COLO668 (cell line): Measurements from ENCODE around the gene CLK4.
"Not testable (repeated sequence)": the region's sequence is repeated elsewhere in the genome, so short reads cannot be mapped to it uniquely, and the experiment has no call there.

Experiments used
- DNase-seq: peaks from one replicate; lab custom pipeline; 2025; ENCODE audit not compliant: unreplicated experiment; lab: John Stamatoyannopoulos, UW

The CLK4 gene

DNA sequence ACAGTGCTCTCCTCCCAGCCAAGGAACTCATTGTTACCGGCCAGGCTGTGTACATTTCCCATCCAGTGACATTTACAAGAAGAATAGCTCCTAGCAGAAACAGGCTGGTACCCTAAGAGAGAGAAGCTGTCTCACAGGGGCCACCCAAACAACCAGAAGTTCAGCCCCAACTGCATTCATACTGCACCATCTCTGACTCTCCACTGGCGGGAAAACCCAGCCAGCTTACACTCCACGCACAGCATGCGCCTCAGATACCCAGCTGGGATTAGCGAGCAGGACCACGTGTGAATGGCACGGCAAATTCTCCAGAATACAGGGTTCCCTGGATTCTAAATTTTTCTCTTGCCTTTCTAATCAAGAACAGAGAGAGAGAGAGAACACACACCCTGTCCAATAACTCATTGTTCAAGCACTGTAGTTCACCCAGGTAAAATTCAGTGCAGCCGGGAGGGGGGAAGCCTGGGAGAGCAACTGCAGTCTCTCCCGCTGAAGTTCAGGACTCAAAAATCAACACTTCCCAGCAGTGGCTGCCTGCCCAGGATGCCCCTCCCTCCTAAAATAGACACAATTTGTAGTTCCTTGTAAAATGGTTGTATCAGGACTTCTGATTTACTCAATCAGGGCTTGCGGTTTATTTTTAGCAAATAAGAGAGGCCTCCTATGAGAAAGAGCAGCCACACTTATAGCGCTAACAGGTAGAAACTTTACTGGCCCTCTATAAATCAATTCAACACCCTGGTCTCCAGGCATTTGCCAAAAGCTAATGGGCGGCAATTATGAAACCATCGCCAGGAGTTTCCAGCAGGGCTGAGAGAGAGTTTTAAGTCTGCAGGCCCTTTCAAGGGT is 38.9 kb downstream of the CLK4 start:
- no peak for DNase-seq

DNA sequence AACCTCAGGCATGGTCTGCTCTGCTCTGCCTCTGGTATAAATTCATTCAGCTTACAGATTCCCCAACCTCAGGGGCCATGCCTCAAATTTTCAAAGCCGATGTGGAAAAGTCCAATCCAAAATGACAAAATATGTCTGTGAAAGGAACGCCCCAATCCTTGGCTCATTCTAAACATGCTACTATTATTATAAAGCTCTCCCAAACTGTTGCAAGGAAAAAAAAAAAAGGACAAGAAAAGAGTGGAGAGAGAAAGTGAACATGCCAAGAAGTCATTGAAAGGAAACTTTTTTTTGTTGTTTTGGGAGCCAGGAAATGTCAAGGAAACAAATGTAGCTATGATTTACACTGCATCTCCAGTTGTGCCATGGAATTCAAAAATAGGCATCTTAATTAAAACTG is 40.5 kb downstream of the CLK4 start:
- no peak for DNase-seq

GRCh38 chr5:178585421-178585820 is 41.4 kb downstream of the CLK4 start:
- DNase-seq, result not testable (repeated sequence)

DNA sequence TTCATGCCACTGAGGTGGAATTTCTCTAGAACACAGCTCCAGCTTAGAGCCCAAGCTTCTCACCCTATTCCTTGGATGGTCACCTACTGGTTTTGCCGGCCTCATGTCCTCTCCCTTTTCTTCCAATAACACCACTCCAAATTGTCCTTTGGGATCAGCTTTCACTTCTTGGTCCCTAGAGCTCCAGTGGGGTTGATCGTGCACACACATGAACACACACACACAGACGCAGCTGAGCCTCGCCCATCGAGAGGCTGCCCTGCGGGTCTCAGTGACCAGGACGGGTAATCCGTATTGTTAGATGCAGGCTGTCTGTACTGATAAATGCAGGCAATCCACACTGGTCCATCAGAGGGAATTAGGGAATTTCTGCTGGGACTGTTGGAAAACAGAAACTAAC is 43.6 kb downstream of the CLK4 start:
- DNase-seq, result no peak

- no peak for DNase-seq
These were observed 44.6 kb downstream of the CLK4 start for GRCh38 chr5:178582291-178582690.

GRCh38 chr5:178581621-178582020 is 45.2 kb downstream of the CLK4 start:
- no peak for DNase-seq

- DNase-seq, result no peak
These were observed 46.4 kb downstream of the CLK4 start for GRCh38 chr5:178580271-178580955.

DNA sequence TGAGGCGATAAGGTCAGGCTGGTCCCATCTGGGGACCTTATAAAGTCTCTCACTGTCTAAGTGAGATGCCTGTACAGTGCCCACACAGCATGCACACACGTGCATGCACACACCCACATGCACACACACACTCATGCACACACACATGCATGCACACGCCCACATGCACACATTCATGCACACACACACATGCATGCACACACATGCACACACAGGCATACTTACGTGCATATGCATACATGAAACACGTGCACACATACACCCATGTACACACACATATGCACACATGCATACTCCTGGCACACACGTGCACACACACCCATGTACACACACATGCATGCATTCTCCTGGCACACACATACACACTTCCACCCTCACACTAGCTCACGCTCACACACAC is 48.9 kb downstream of the CLK4 start:
- no peak for DNase-seq

DNA sequence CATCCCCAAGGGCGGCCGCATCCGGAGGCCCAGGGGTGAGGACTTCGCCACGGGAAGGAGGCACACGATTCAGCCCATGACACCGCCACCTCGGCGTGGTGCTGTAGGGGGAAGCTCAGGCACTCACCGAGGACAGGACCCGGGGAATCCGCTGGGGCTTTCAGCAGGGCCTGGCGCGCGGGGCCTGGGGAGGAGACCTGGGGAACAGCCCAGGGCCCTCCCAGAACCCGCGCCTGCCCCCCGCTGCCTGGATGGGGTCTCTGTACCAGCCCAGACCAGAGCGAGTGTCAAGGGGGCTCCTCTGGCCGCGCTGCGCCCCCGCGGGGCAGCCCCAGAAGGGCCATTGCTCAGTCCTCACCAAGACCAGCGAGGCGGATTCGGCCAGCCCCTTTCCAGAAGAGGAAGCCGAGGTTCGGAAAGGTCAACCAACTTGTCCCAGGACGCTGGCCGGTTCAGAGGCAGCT is 49.4 kb downstream of the CLK4 start:
- DNase-seq, result no peak

DNA sequence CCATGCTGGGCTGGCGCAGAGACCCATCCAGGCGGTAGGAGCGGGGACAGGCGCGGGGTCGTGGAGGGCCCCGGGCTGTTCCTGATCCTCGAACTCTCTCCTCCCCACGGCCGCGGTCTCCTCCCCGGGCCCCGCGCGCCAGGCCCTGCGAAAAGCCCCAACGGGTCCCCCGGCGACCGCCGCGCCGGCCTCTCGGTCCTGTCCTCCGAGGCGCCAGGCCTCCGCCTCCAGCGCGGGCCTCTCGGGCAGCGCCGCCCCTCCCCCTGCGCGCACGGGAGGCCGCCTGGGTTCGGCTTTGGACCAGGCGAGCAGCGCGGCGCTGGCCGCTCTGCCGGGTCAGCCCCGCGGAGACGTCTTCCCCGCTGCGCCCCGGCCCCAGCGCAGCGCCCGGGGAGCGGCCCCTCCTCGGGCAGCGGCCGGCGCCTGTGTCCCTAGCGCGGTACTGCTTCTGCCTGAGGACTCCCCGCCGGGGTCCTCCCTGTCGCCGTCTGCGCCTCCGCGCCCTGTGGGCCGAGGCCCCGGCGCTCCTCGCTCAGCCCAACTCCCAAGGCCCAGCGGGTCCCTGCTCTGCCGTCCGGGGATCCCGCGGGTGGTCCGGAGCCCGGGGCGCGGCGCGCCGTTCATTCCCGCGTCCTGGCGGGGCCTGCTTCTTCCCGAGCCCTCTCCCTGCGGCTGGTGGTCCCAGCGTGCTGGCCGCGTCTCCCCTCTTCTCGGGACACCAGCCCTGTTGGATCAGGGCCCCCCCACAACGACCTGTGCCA is 50.1 kb downstream of the CLK4 start:
- no peak for DNase-seq

GRCh38 chr5:178573216-178573615 is 53.6 kb downstream of the CLK4 start:
- DNase-seq, result no peak

GRCh38 chr5:178572617-178573016 is 54.2 kb downstream of the CLK4 start:
- DNase-seq, result no peak

DNA sequence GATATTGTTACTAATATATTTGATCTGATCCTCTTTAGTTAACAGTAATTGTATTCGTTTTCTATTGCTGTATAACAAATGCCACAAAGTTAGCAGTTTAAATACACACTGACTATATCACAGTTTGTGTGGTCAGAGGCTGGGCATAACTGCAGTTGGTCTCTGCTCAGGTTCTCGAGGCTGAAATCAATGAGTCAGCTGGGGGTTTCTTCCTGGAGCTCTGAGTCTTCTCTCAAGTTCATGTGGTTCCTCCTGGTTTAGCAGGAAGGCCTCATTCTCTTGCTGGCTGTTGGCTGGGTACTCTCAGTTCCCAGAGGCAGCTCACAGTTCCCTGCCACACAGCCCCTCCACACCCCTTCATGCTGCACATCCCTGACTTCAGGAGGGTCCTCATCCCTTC is 57.4 kb downstream of the CLK4 start:
- DNase-seq, result no peak

DNA sequence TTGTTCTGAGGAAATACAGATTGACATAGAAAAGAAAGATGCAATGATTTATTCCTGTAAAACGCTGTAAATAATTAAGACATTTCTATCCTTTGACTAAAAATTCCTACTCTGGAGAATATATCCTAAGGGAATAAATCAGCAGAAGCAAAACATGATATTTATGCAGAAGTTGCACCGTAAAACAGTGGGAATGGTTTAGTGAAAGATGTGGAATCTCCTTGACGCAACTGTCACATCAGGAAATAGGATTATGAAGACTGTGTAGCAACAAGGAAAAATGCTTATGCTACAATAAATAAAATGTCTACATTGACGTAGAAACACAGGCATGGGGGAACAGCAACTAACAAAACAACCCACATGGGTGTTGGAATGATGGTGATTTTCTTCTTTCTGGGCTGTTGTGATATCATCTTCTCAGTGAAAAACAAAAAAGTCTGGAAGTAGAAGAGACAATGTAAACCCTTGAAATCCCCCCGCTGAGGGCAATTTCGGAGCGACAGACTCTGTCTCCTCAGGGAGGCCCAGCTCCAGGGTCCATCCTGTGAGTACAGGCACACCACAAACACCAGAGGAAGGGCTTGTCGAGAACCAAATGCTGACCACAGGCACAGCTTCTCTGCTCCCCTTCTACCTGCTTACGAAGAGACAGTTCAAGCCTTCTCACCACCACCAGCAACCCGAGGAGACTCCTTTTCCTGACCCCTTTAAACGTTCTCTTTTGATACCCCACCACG is 61.9 kb downstream of the CLK4 start:
- DNase-seq, result no peak

DNA sequence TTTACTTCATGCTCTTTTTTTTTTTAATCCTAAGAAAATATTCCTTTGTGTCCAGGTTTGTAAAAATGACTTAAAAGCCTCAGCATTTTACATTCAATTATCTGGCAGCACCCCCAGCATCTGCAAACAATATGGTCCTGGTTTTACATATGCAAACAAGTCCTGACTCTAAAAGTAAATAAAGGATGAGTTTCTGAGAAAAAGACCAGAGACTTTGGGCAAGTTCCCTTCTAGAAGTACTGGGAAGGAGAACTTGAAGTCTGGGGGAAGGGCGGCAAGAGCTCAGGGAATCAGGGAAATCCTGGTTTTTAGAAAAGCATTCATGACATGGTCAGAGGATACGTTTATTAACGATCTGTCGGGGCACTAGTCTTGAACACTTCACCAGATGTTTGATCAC is 62.5 kb downstream of the CLK4 start:
- DNase-seq, result no peak

DNA sequence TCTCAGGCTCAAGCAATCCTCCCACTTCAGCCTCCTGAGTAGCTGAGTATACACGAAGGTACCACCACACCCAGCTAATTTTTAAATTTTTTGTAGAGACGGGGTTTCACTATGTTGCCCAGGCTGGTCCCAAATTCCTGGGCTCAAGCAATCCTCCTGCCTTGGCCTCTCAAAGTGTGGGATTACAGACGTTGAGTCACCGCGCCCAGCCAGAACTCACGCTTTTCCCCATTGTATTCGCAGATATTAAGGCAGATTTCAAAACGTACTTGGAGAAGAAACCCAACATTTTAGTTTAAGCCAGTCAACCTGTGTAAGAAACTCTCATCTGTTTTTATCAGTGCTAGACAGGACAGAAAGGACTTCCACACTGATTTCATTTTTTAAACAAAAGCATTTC is 63.2 kb downstream of the CLK4 start:
- DNase-seq, result no peak

GRCh38 chr5:178561746-178562264 is 65.0 kb downstream of the CLK4 start:
- DNase-seq, result no peak

- DNase-seq, result no peak
These were observed 65.9 kb downstream of the CLK4 start for GRCh38 chr5:178560911-178561310.

DNA sequence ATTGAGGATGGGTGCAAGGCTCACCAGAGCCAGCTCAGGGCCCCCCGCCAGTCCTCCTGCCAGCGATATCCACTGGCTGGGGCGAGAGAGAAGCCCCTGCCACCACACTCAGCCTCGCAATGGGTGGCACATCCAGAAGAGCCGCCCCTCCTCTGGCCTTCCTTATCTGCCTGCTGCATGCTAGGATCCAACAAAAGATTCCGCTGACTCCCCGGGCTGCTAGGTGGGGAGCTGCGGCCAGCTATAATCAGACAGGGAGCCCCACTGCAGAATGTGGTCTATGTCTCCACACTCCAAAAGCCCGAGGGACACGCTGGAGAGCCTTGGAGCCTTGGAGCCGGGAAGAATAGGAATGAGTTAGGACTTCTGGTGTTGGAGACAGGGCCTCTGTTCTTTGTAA is 69.4 kb downstream of the CLK4 start:
- DNase-seq, result no peak

DNA sequence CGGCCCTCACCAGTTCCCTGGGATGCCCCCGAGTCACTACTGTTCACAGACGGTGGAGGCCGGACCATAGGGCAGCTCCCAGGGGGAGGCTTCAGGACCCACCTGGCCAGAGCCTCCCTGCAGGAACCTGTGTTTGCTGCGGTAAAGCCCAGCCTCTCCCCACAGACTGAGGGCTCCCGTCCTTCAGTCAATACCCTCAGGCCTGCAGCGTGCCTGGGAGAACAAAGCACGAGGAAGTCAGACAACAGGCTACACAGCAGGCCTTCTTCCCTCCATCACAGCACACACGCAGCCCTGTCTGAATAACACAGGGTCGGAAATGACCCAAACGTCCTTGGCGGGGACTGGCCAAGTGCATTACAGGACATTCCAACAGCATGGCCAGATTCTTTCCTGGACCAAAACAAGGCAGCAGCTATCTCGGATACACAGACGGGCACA is 71.1 kb downstream of the CLK4 start:
- DNase-seq, result no peak

DNA sequence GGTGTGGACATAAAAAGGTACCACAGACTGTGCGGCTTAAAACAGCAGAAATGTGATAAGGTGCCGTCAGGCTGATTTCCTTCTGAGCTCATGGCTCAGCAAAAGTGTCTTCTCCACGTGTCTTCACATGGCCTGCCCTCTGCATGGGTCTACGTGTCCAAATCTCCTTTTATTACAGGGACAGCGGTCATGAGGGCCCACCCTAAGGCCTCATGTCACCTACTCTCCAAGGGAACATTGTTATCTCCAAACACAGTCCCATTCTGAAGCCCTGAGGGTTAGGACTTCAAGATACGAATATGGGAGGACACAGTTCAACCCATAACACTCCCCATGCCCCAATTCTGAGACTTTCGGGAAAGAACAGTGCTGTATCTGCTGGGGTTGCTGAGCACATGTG is 71.8 kb downstream of the CLK4 start:
- DNase-seq, result no peak
